LHCN-M2 (cell line): ENCODE results near the gene MPP2. TPM values are rescaled to one million over a fixed set of nuclear protein-coding genes. Genes with fewer than 3 reads are reported as not detected.
A peak's percentile ranks its signal among the peaks of the same experiment; 100 is the strongest.

Experiments used
- DNase-seq: peaks from one replicate; pipeline ENCODE4 v3.0.0-alpha.2; 2012; ENCODE audit warnings: low read depth
- total RNA-seq: library from RNA; depleted of rRNA; stranded (reverse); fragments of >200 nt; gene quantifications from 2 replicates; pipeline ENCODE4 v1.2.3, GENCODE V29; 2014

The MPP2 gene
- total RNA-seq, 1 experiment from 2014 or later: 3.4 TPM

GRCh38 chr17:43846963-43847371 lies 60.4 kb downstream of the MPP2 start, which contains the start of gene CD300LG:
Gene CD300LG, plus strand, starts transcription at chr17:43847176. Its CDS starts 41 bp downstream, at chr17:43847217.
- no peak for DNase-seq

GRCh38 chr17:43846221-43846712 lies 61.1 kb downstream of the MPP2 start:
- DNase-seq: peak; percentile 59

GRCh38 chr17:43845766-43846165 lies 61.6 kb downstream of the MPP2 start:
- no peak for DNase-seq

GRCh38 chr17:43844241-43844640 lies 63.1 kb downstream of the MPP2 start:
- DNase-seq: no peak

GRCh38 chr17:43842975-43843325 lies 64.4 kb downstream of the MPP2 start:
- DNase-seq: no peak

- peak; percentile 77 for DNase-seq
Observed at GRCh38 chr17:43842091-43842974, 65.0 kb downstream of the MPP2 start.

GRCh38 chr17:43841282-43841681 lies 66.1 kb downstream of the MPP2 start:
- no peak for DNase-seq

GRCh38 chr17:43840814-43841213 lies 66.5 kb downstream of the MPP2 start:
- DNase-seq: no peak

- no peak for DNase-seq
Observed at GRCh38 chr17:43839670-43840108, 67.6 kb downstream of the MPP2 start.

GRCh38 chr17:43834106-43834505 lies 73.2 kb downstream of the MPP2 start:
- no peak for DNase-seq

- peak; percentile 52 for DNase-seq
Observed at GRCh38 chr17:43832976-43833829, 74.1 kb downstream of the MPP2 start, which contains the start of gene MPP3. Gene MPP3, minus strand, starts transcription at chr17:43833146. Its CDS starts 1,240 bp downstream, at chr17:43831906.

- peak; percentile 66 for DNase-seq
Observed at GRCh38 chr17:43832168-43832975, 75.0 kb downstream of the MPP2 start.

GRCh38 chr17:43831633-43832032 lies 75.7 kb downstream of the MPP2 start:
- DNase-seq: no peak

GRCh38 chr17:43830510-43831140 lies 76.7 kb downstream of the MPP2 start:
- no peak for DNase-seq

GRCh38 chr17:43829738-43830137 lies 77.6 kb downstream of the MPP2 start:
- no peak for DNase-seq

GRCh38 chr17:43827596-43827995 lies 79.7 kb downstream of the MPP2 start:
- DNase-seq: no peak

GRCh38 chr17:43826206-43826605 lies 81.1 kb downstream of the MPP2 start:
- no peak for DNase-seq

GRCh38 chr17:43825567-43825966 lies 81.8 kb downstream of the MPP2 start:
- no peak for DNase-seq
